H1 (cell line): ENCODE measurements around the gene THADA. TPM values are rescaled to one million over a fixed set of nuclear protein-coding genes. Genes with fewer than 3 reads are reported as not detected.

ENCODE experiments used
- FOSL1 ChIP-seq: IDR thresholded peaks from 2 replicates; pipeline ENCODE4 v1.6.1; 2011; ENCODE audit warnings: mild to moderate bottlenecking, low read depth, low read length, moderate library complexity; ENCODE audit not compliant: insufficient read depth
- polyA plus RNA-seq, 7 experiments: library from polyadenylated mRNA; depleted of rRNA in 3 of 7; stranded (reverse) in 5 of 7; unstranded in 2 of 7; fragments of >200 nt in 5 of 7; fragments of 200-250 nt in 2 of 7; gene quantifications; 1 replicate in 5 of 7; 2 replicates in 1 of 7; 4 replicates in 1 of 7; pipeline versions ENCODE4 v1.2.1 to v1.2.3, GENCODE V29; 2011 to 2013; ENCODE audit warnings: missing spikeins in 2 of 7, mixed read lengths in 2 of 7
- total RNA-seq: library from RNA; stranded (reverse); fragmentation: NEBNext Ultra II Directional; extraction: Animal tissue kit (Norgen Biotek cat#: 25700); gene quantifications from 2 replicates; pipeline ENCODE4 v1.2.1, GENCODE V29; 2021

THADA gene
- total and polyA plus RNA-seq, 2 of the 8 experiments (the other 6 are each of a cell fraction or from before 2014, with no cell fraction given): 22.4 to 26.8 TPM

DNA sequence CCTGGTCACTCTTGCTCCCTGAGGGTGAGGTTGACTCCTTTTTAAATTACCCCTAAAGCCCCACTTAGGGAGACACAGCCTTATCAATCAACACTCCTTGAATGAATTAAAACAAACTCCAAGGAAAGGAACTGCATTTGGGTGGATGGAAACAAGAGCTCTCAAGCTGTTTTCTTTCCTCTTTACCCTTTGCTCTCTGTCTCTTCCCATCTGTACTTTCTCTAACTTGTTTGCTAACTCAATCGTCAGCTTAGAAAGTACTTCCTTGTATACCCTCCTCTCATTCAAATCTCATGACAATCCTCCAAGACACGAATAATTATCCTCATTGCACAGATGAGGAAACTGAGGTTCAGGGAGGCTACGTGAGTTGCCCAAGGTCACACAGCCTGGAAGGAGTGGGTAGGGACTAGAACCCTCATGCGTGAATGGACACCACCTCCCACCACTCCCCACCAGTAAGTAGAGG is 402.2 kb downstream of the THADA start (continued):
- TF ChIP-seq FOSL1: no peak
